Keratinocyte (primary cell): Measurements from ENCODE around the gene TSR3. TPM values are rescaled to one million over a fixed set of nuclear protein-coding genes. Genes with fewer than 3 reads are reported as not detected.
A peak's percentile ranks its signal among the peaks of the same experiment; 100 is the strongest.

ENCODE experiments used
- DNase-seq: peaks from one replicate; pipeline ENCODE4 v3.0.0-alpha.2; 2011; ENCODE audit warnings: low read depth, missing footprints, low spot score
- FAIRE-seq: peaks from 2 replicates; lab custom pipeline; 2011; peaks lifted over from hg19 to GRCh38; lab: Jason Lieb, UNC
- H2AFZ ChIP-seq: 2 replicates; pipeline ENCODE4 v1.6.0; 2012; ENCODE audit warnings: low read length, control low read depth, inconsistent platforms; ENCODE audit not compliant: control insufficient read depth
- H3K27ac ChIP-seq: 2 replicates; pipeline ENCODE4 v1.5.1; 2011; ENCODE audit warnings: low read length; ENCODE audit not compliant: control insufficient read depth, insufficient read depth
- H3K27me3 ChIP-seq: 3 replicates; pipeline ENCODE4 v1.6.0; 2011; ENCODE audit warnings: low read length; ENCODE audit not compliant: control insufficient read depth, insufficient read depth; ENCODE audit errors: extremely low read depth
- H3K36me3 ChIP-seq, 2 experiments: 2 replicates in 1 of 2; 3 replicates in 1 of 2; pipeline ENCODE4 v1.5.1; 2011; ENCODE audit warnings: low read length in 2 of 2, mild to moderate bottlenecking in 1 of 2; ENCODE audit not compliant: control insufficient read depth in 2 of 2, insufficient read depth in 2 of 2; ENCODE audit errors: extremely low read depth in 1 of 2
- H3K4me1 ChIP-seq: 3 replicates; pipeline ENCODE4 v1.5.1; 2011; ENCODE audit warnings: low read length; ENCODE audit not compliant: control insufficient read depth, insufficient read depth; ENCODE audit errors: extremely low read depth
- H3K4me2 ChIP-seq: 3 replicates; pipeline ENCODE4 v1.6.0; 2011; ENCODE audit warnings: low read depth, low read length; ENCODE audit not compliant: control insufficient read depth, insufficient read depth; ENCODE audit errors: extremely low read depth
- H3K4me3 ChIP-seq, 3 experiments: fragments of 200-600 bp in 1 of 3; sonication (generic) in 1 of 3; 2 replicates in 2 of 3; 3 replicates in 1 of 3; pipeline ENCODE4 v1.5.1; 2011 to 2016; ENCODE audit warnings: low read length in 3 of 3, mild to moderate bottlenecking in 3 of 3, control low read depth in 2 of 3, inconsistent platforms in 1 of 3, low read depth in 1 of 3, mixed read lengths in 1 of 3, mixed run types in 1 of 3, moderate library complexity in 1 of 3; ENCODE audit not compliant: control insufficient read depth in 2 of 3, insufficient read depth in 2 of 3; ENCODE audit errors: extremely low read depth in 1 of 3
- H3K79me2 ChIP-seq: 2 replicates; pipeline ENCODE4 v1.6.0; 2012; ENCODE audit warnings: low read length; ENCODE audit not compliant: control insufficient read depth, insufficient read depth
- H3K9ac ChIP-seq: 3 replicates; pipeline ENCODE4 v1.6.0; 2011; ENCODE audit warnings: low read length; ENCODE audit not compliant: control insufficient read depth, insufficient read depth; ENCODE audit errors: extremely low read depth
- H3K9me1 ChIP-seq: 3 replicates; pipeline ENCODE4 v1.6.0; 2011; ENCODE audit warnings: low read length; ENCODE audit not compliant: control insufficient read depth, insufficient read depth; ENCODE audit errors: extremely low read depth
- H3K9me3 ChIP-seq: 2 replicates; pipeline ENCODE4 v1.5.1; 2012; ENCODE audit warnings: low read depth, low read length; ENCODE audit not compliant: control insufficient read depth
- H4K20me1 ChIP-seq: 3 replicates; pipeline ENCODE4 v1.6.0; 2011; ENCODE audit warnings: low read length; ENCODE audit not compliant: control insufficient read depth, insufficient read depth; ENCODE audit errors: extremely low read depth
- EZH2 ChIP-seq: IDR thresholded peaks from one replicate; pipeline ENCODE4 v1.6.1; 2012; ENCODE audit warnings: inconsistent platforms, mild to moderate bottlenecking, low read length, moderate library complexity
- dilution Hi-C: fragments of 300-500 bp; cut with MboI; formaldehyde crosslinking; loops from one replicate; pipeline ENCODE4 v1.7.0; 2020; ENCODE audit warnings: low sequenced_read_pairs; ENCODE audit not compliant: extremely low pct_ligation_motif_present
- polyA plus RNA-seq, 5 experiments: library from polyadenylated mRNA; depleted of rRNA in 3 of 5; stranded (reverse) in 3 of 5; stranded (forward) in 1 of 5; unstranded in 1 of 5; fragments of >200 nt; gene quantifications; 1 replicate in 1 of 5; 2 replicates in 3 of 5; 3 replicates in 1 of 5; pipeline versions ENCODE4 v1.2.1 to v1.2.3, GENCODE V29; 2011 to 2012; ENCODE audit warnings: missing spikeins in 2 of 5, low read depth in 1 of 5, low replicate concordance in 1 of 5
- TF ChIP-seq, protein P1 (sequence below), 3 experiments: IDR thresholded peaks in 1 of 3; conservative IDR thresholded peaks in 1 of 3; optimal IDR thresholded peaks in 1 of 3; 2 replicates in 2 of 3; 3 replicates in 1 of 3; pipeline versions ENCODE3 to v1.5.1; 2011; ENCODE audit warnings: low read length in 3 of 3, mild to moderate bottlenecking in 3 of 3, moderate library complexity in 2 of 3, control low read depth in 1 of 3, inconsistent platforms in 1 of 3; ENCODE audit not compliant: insufficient read depth in 2 of 3; ENCODE audit errors: extremely low read depth in 1 of 3

Gene TSR3
- polyA plus RNA-seq, 1 donor (not counting 4 experiments of a cell fraction or from before 2014, with no cell fraction given), result 33.0 TPM

- no peak for FAIRE-seq
- Histone ChIP-seq H3K27ac (no peak overlapping the region), H3K27me3 (peaks cover 71% of the 10 kb centered on the region), H3K9me1 (no peaks in the 10 kb centered on the region), H4K20me1 (peaks cover 5% of the 10 kb centered on the region), H3K79me2 (no peaks in the 10 kb centered on the region), H2AFZ (no peak overlapping the region), H3K9ac (no peak overlapping the region), H3K36me3 (no peaks in the 10 kb centered on the region), H3K4me1 (no peaks in the 10 kb centered on the region), H3K4me3 (no peak overlapping the region), H3K9me3 (no peaks in the 10 kb centered on the region), H3K4me2 (no peak overlapping the region)
- DNase-seq, result no peak
- TF ChIP-seq EZH2, result peak; percentile 62
- TF ChIP-seq, protein P1, sequence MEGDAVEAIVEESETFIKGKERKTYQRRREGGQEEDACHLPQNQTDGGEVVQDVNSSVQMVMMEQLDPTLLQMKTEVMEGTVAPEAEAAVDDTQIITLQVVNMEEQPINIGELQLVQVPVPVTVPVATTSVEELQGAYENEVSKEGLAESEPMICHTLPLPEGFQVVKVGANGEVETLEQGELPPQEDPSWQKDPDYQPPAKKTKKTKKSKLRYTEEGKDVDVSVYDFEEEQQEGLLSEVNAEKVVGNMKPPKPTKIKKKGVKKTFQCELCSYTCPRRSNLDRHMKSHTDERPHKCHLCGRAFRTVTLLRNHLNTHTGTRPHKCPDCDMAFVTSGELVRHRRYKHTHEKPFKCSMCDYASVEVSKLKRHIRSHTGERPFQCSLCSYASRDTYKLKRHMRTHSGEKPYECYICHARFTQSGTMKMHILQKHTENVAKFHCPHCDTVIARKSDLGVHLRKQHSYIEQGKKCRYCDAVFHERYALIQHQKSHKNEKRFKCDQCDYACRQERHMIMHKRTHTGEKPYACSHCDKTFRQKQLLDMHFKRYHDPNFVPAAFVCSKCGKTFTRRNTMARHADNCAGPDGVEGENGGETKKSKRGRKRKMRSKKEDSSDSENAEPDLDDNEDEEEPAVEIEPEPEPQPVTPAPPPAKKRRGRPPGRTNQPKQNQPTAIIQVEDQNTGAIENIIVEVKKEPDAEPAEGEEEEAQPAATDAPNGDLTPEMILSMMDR (optimal IDR thresholded peaks at IDR 0.05 in 1 of 3, IDR thresholded peaks at IDR 0.05 in 1 of 3, conservative IDR thresholded peaks at IDR 0.05 in 1 of 3; ENCODE audit: extremely low read depth in 1 of 3, insufficient read depth in 2 of 3, low read length in 3 of 3), result no peak
- dilution Hi-C loops, result no loop called here
Measured at GRCh38 chr16:1334739-1335138, 16.9 kb downstream of the TSR3 start.

- no peak overlapping the region for H3K27ac ChIP-seq
- H3K9ac ChIP-seq, result no peak overlapping the region
- dilution Hi-C loops, result no loop called here
- no peaks in the 10 kb centered on the region for H3K79me2 ChIP-seq
- peaks cover 5% of the 10 kb centered on the region for H4K20me1 ChIP-seq
- H2AFZ ChIP-seq, result no peak overlapping the region
- TF ChIP-seq EZH2, result peak; percentile 46
- TF ChIP-seq, protein P1 (optimal IDR thresholded peaks at IDR 0.05 in 1 of 3, IDR thresholded peaks at IDR 0.05 in 1 of 3, conservative IDR thresholded peaks at IDR 0.05 in 1 of 3; ENCODE audit: extremely low read depth in 1 of 3, insufficient read depth in 2 of 3, low read length in 3 of 3), result no peak
- no peaks in the 10 kb centered on the region for H3K36me3 ChIP-seq
- H3K4me1 ChIP-seq, result no peaks in the 10 kb centered on the region
- H3K4me3 ChIP-seq, result no peak overlapping the region
- peaks cover 71% of the 10 kb centered on the region for H3K27me3 ChIP-seq
- no peaks in the 10 kb centered on the region for H3K9me3 ChIP-seq
- H3K4me2 ChIP-seq, result peak overlapping the region; percentile 27
- H3K9me1 ChIP-seq, result no peaks in the 10 kb centered on the region
- DNase-seq (no peak), FAIRE-seq (no peak)
Measured at GRCh38 chr16:1333854-1334700, 17.6 kb downstream of the TSR3 start.
